Esophagus muscularis mucosa (tissue), 4 donors: ENCODE results near the gene STRN.

Source experiments
- EP300 ChIP-seq: sonication (generic); formaldehyde crosslinking; IDR thresholded peaks from one replicate; pipeline ENCODE4 v1.6.1; 2017; ENCODE audit warnings: antibody characterized with exemption
- POLR2A ChIP-seq: fragments of 450-650 bp; IDR thresholded peaks from one replicate; pipeline ENCODE4 v1.6.1; 2017; ENCODE audit warnings: antibody characterized with exemption, moderate library complexity, mild to moderate bottlenecking, low read depth
- POLR2AphosphoS5 ChIP-seq, 2 donors: sonication (generic); formaldehyde crosslinking; IDR thresholded peaks; one replicate each; pipeline ENCODE4 v1.6.1; 2017; ENCODE audit warnings: antibody characterized with exemption in 2 of 2
- TF ChIP-seq, protein P1 (sequence below), 3 experiments: fragments of 200-600 bp in 2 of 3; fragments of 450-650 bp in 1 of 3; sonication (generic) in 2 of 3; IDR thresholded peaks; one replicate each; pipeline ENCODE4 v1.5.1; 2017 to 2019; ENCODE audit warnings: antibody characterized with exemption in 3 of 3, mild to moderate bottlenecking in 2 of 3, moderate library complexity in 1 of 3

DNA sequence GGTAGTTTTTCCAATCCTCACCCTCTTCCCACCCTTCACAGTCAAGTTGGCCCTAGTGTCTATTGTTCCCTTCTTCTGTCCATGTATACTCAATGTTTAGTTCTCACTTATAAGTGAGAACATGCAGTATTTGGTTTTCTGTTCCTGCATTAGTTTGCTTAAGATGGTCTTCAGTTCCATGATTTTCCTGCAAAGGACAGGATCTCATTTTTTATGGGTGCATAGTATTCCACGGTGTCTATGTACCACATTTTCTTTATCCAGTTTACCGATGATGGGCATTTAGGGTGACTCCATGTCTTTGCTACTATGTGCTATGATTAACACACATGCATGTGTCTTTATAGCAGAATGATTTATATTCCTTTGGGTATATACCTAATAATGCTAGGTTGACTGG lies 104.4 kb downstream of the STRN start:
- TF ChIP-seq, protein P1, sequence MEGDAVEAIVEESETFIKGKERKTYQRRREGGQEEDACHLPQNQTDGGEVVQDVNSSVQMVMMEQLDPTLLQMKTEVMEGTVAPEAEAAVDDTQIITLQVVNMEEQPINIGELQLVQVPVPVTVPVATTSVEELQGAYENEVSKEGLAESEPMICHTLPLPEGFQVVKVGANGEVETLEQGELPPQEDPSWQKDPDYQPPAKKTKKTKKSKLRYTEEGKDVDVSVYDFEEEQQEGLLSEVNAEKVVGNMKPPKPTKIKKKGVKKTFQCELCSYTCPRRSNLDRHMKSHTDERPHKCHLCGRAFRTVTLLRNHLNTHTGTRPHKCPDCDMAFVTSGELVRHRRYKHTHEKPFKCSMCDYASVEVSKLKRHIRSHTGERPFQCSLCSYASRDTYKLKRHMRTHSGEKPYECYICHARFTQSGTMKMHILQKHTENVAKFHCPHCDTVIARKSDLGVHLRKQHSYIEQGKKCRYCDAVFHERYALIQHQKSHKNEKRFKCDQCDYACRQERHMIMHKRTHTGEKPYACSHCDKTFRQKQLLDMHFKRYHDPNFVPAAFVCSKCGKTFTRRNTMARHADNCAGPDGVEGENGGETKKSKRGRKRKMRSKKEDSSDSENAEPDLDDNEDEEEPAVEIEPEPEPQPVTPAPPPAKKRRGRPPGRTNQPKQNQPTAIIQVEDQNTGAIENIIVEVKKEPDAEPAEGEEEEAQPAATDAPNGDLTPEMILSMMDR (IDR thresholded peaks at IDR 0.05) = no peak
- TF ChIP-seq POLR2A (no peak), POLR2AphosphoS5 (IDR thresholded peaks at IDR 0.05) (no peak), EP300 (no peak)
